H1 (cell line): Measurements from ENCODE around the gene PRDM4. TPM values are rescaled to one million over a fixed set of nuclear protein-coding genes. Genes with fewer than 3 reads are reported as not detected.

Experiments
- CTCF ChIA-PET: fragments of 300-600 bp; sonication (Branson Sonifier 250); formaldehyde crosslinking; loops from one replicate; lab custom pipeline; 2021; ENCODE audit not compliant: partially characterized antibody; lab: Charles Lee
- POLR2A ChIA-PET: fragments of 300-600 bp; sonication (Branson Sonifier 250); formaldehyde crosslinking; loops from one replicate; lab custom pipeline; 2021; ENCODE audit warnings: inconsistent platforms; ENCODE audit not compliant: partially characterized antibody; lab: Charles Lee
- DNase-seq, 2 experiments: peaks; one replicate each; pipeline versions ENCODE4 v3.0.0 to v3.0.0-alpha.2; 2010 to 2022; ENCODE audit warnings: low spot score in 2 of 2, low read depth in 1 of 2, mixed read lengths in 1 of 2
- FAIRE-seq: peaks from 2 replicates; lab custom pipeline; 2011; peaks lifted over from hg19 to GRCh38; lab: Jason Lieb, UNC
- H2AFZ ChIP-seq: 2 replicates; pipeline ENCODE4 v1.8.1; 2012; ENCODE audit warnings: low read length, inconsistent platforms
- H2AK5ac ChIP-seq: 2 replicates; pipeline ENCODE4 v1.6.1; 2013; ENCODE audit warnings: low read depth, low read length
- H2BK120ac ChIP-seq: replicated peaks from 2 replicates; pipeline ENCODE3; 2013; ENCODE audit warnings: low read depth, low read length, inconsistent platforms
- H2BK12ac ChIP-seq: 2 replicates; pipeline ENCODE4 v1.6.1; 2013; ENCODE audit warnings: low read depth, low read length
- H2BK15ac ChIP-seq: 2 replicates; pipeline ENCODE4 v1.6.1; 2013; ENCODE audit warnings: low read length
- H2BK20ac ChIP-seq: 2 replicates; pipeline ENCODE4 v1.6.1; 2013; ENCODE audit warnings: low read length
- H2BK5ac ChIP-seq: 2 replicates; pipeline ENCODE4 v1.6.1; 2013; ENCODE audit warnings: low read depth, low read length
- H3K14ac ChIP-seq: 2 replicates; pipeline ENCODE4 v1.6.1; 2013; ENCODE audit warnings: inconsistent platforms; ENCODE audit not compliant: insufficient read length
- H3K18ac ChIP-seq: 2 replicates; pipeline ENCODE4 v1.6.1; 2013; ENCODE audit warnings: low read length; ENCODE audit errors: extremely low read depth
- H3K23ac ChIP-seq: 2 replicates; pipeline ENCODE4 v1.6.1; 2013; ENCODE audit warnings: inconsistent platforms; ENCODE audit not compliant: insufficient read length
- H3K23me2 ChIP-seq: 2 replicates; pipeline ENCODE4 v1.6.1; 2013; ENCODE audit warnings: low read depth, low read length
- H3K27ac ChIP-seq: 2 replicates; pipeline ENCODE4 v1.6.1; 2011; ENCODE audit warnings: low read depth, low read length, inconsistent platforms
- H3K27me3 ChIP-seq, 4 experiments: replicated peaks in 1 of 4; 1 replicate in 1 of 4; 2 replicates in 3 of 4; pipeline versions ENCODE4 v1.6.1 to v1.8.1; 2011 to 2013; ENCODE audit warnings: low read length in 3 of 4, mild to moderate bottlenecking in 3 of 4, inconsistent platforms in 2 of 4, mixed read lengths in 2 of 4, moderate library complexity in 1 of 4; ENCODE audit not compliant: control insufficient read depth in 3 of 4, insufficient read depth in 3 of 4; ENCODE audit errors: extremely low read depth in 1 of 4
- H3K36me3 ChIP-seq, 4 experiments: 2 replicates each; pipeline versions ENCODE4 v1.6.1 to v1.8.1; 2011 to 2013; ENCODE audit warnings: mild to moderate bottlenecking in 4 of 4, low read length in 3 of 4, moderate library complexity in 2 of 4, control low read depth in 1 of 4, inconsistent platforms in 1 of 4; ENCODE audit not compliant: insufficient read depth in 4 of 4, control insufficient read depth in 2 of 4
- H3K4ac ChIP-seq: replicated peaks from 2 replicates; pipeline ENCODE3; 2013; ENCODE audit warnings: low read length, low read depth, mixed read lengths, inconsistent platforms; ENCODE audit not compliant: insufficient read length
- H3K4me1 ChIP-seq, 4 experiments: replicated peaks in 1 of 4; 1 replicate in 1 of 4; 2 replicates in 3 of 4; pipeline versions ENCODE4 v1.6.1 to v1.8.1; 2011 to 2013; ENCODE audit warnings: low read length in 3 of 4, inconsistent platforms in 2 of 4, mixed read lengths in 1 of 4; ENCODE audit not compliant: insufficient read depth in 4 of 4, control insufficient read depth in 3 of 4
- H3K4me2 ChIP-seq, 2 experiments: 2 replicates each; pipeline versions ENCODE4 v1.6.1 to v1.8.1; 2011 to 2013; ENCODE audit warnings: low read depth in 2 of 2, low read length in 2 of 2, control low read depth in 1 of 2, inconsistent platforms in 1 of 2, mild to moderate bottlenecking in 1 of 2; ENCODE audit not compliant: insufficient read depth in 1 of 2
- H3K4me3 ChIP-seq, 4 experiments: fragments of 200-600, 300-600 bp in 1 of 4; sonication (generic), shearing (Covaris generic), sonication (Bioruptor Twin) in 1 of 4; 2 replicates each; pipeline versions ENCODE4 v1.5.1 to v1.8.1; 2011 to 2016; ENCODE audit warnings: low read length in 4 of 4, low read depth in 3 of 4, control low read depth in 2 of 4, inconsistent platforms in 2 of 4, mild to moderate bottlenecking in 2 of 4, mixed read lengths in 1 of 4, moderate library complexity in 1 of 4; ENCODE audit not compliant: insufficient read depth in 2 of 4; ENCODE audit errors: extremely low read depth in 1 of 4
- H3K56ac ChIP-seq: replicated peaks from 2 replicates; pipeline ENCODE3; 2013; ENCODE audit warnings: low read depth, mild to moderate bottlenecking, mixed read lengths, low read length, inconsistent platforms; ENCODE audit not compliant: insufficient read length
- H3K79me1 ChIP-seq: 2 replicates; pipeline ENCODE4 v1.6.1; 2013; ENCODE audit warnings: low read depth, low read length, control low read depth
- H3K79me2 ChIP-seq, 2 experiments: 2 replicates each; pipeline versions ENCODE4 v1.6.1 to v1.8.1; 2012 to 2013; ENCODE audit warnings: low read length in 2 of 2, mild to moderate bottlenecking in 2 of 2, inconsistent platforms in 1 of 2; ENCODE audit not compliant: insufficient read depth in 2 of 2, control insufficient read depth in 1 of 2
- H3K9ac ChIP-seq, 4 experiments: replicated peaks in 1 of 4; 1 replicate in 1 of 4; 2 replicates in 3 of 4; pipeline versions ENCODE4 v1.6.1 to v1.8.1; 2011 to 2013; ENCODE audit warnings: low read depth in 3 of 4, low read length in 3 of 4, control low read depth in 2 of 4, mild to moderate bottlenecking in 2 of 4, moderate library complexity in 2 of 4, inconsistent platforms in 1 of 4; ENCODE audit errors: extremely low read depth in 1 of 4
- H3K9me3 ChIP-seq, 2 experiments: 2 replicates each; pipeline versions ENCODE4 v1.6.1 to v1.8.1; 2012 to 2013; ENCODE audit warnings: mild to moderate bottlenecking in 2 of 2, moderate library complexity in 2 of 2, control low read depth in 1 of 2, inconsistent platforms in 1 of 2, low read depth in 1 of 2, low read length in 1 of 2, mixed read lengths in 1 of 2; ENCODE audit not compliant: insufficient read depth in 2 of 2
- H4K20me1 ChIP-seq, 2 experiments: replicated peaks in 1 of 2; 2 replicates each; pipeline versions ENCODE3 to v1.8.1; 2011 to 2013; ENCODE audit warnings: inconsistent platforms in 2 of 2, low read length in 2 of 2, mild to moderate bottlenecking in 1 of 2; ENCODE audit not compliant: insufficient read depth in 2 of 2, control insufficient read depth in 1 of 2
- H4K5ac ChIP-seq: 2 replicates; pipeline ENCODE4 v1.6.1; 2013; ENCODE audit warnings: low read length, low read depth, mixed read lengths, inconsistent platforms; ENCODE audit not compliant: insufficient read length
- H4K8ac ChIP-seq: 2 replicates; pipeline ENCODE4 v1.8.0; 2013; ENCODE audit warnings: mild to moderate bottlenecking, moderate library complexity, low read length, inconsistent platforms; ENCODE audit not compliant: insufficient read depth; ENCODE audit errors: extremely low read depth
- H4K91ac ChIP-seq: replicated peaks from 2 replicates; pipeline ENCODE3; 2013; ENCODE audit warnings: low read length, mixed read lengths, inconsistent platforms; ENCODE audit not compliant: insufficient read length
- CHD7 ChIP-seq: fragments of 300-600 bp; sonication (generic); IDR thresholded peaks from 2 replicates; pipeline ENCODE4 v1.7.1; 2012; ENCODE audit warnings: low read length, moderate library complexity, mild to moderate bottlenecking, inconsistent platforms; ENCODE audit not compliant: insufficient replicate concordance
- FOSL1 ChIP-seq: IDR thresholded peaks from 2 replicates; pipeline ENCODE4 v1.6.1; 2011; ENCODE audit warnings: mild to moderate bottlenecking, low read depth, low read length, moderate library complexity; ENCODE audit not compliant: insufficient read depth
- polyA plus RNA-seq, 7 experiments: library from polyadenylated mRNA; depleted of rRNA in 3 of 7; stranded (reverse) in 5 of 7; unstranded in 2 of 7; fragments of >200 nt in 5 of 7; fragments of 200-250 nt in 2 of 7; gene quantifications; 1 replicate in 5 of 7; 2 replicates in 1 of 7; 4 replicates in 1 of 7; pipeline versions ENCODE4 v1.2.1 to v1.2.3, GENCODE V29; 2011 to 2013; ENCODE audit warnings: missing spikeins in 2 of 7, mixed read lengths in 2 of 7
- total RNA-seq: library from RNA; stranded (reverse); fragmentation: NEBNext Ultra II Directional; extraction: Animal tissue kit (Norgen Biotek cat#: 25700); gene quantifications from 2 replicates; pipeline ENCODE4 v1.2.1, GENCODE V29; 2021

The PRDM4 gene
- total and polyA plus RNA-seq, 2 of the 8 experiments (the other 6 are each of a cell fraction or from before 2014, with no cell fraction given): 10.1 to 17.5 TPM

GRCh38 chr12:107801150-107801549 is 40.2 kb upstream of the PRDM4 start:
- Histone ChIP-seq H2BK12ac (no peak overlapping the region), H2BK15ac (no peak overlapping the region), H4K5ac (no peak overlapping the region), H3K36me3 (no peaks in the 10 kb centered on the region), H3K79me2 (no peaks in the 10 kb centered on the region), H3K18ac (no peak overlapping the region), H3K4me2 (no peak overlapping the region), H3K27ac (no peak overlapping the region), H3K23ac (no peak overlapping the region), H2BK5ac (no peak overlapping the region), H3K27me3 (no peaks in the 10 kb centered on the region), H4K8ac (no peak overlapping the region), H2BK20ac (no peak overlapping the region), H3K4me3 (no peak overlapping the region), H2BK120ac (no peak overlapping the region), H3K9me3 (no peaks in the 10 kb centered on the region), H3K79me1 (no peaks in the 10 kb centered on the region), H3K14ac (no peak overlapping the region), H4K91ac (no peak overlapping the region), H3K23me2 (no peaks in the 10 kb centered on the region), H2AFZ (no peak overlapping the region), H2AK5ac (no peak overlapping the region), H3K56ac (no peak overlapping the region), H3K9ac (no peak overlapping the region), H4K20me1 (no peaks in the 10 kb centered on the region), H3K4me1 (no peaks in the 10 kb centered on the region; a peak in 1 of 7 replicates), H3K4ac (no peak overlapping the region)
- no peak for DNase-seq
- no peak for FAIRE-seq
- ChIA-PET CTCF (no interaction called here), POLR2A (no interaction called here)
- TF ChIP-seq FOSL1 (no peak), CHD7 (no peak)
